Urinary bladder (tissue), 4 donors: ENCODE results near the gene RPL19. TPM values are rescaled to one million over a fixed set of nuclear protein-coding genes. Genes with fewer than 3 reads are reported as not detected.
"Not testable (repeated sequence)": the region's sequence is repeated elsewhere in the genome, so short reads cannot be mapped to it uniquely, and the experiment has no call there.

Source experiments
- DNase-seq: peaks from one replicate; pipeline ENCODE4 v3.0.0-alpha.2; 2015; ENCODE audit errors: extremely low spot score
- H3K27ac ChIP-seq: one replicate; pipeline ENCODE4 v1.5.1; 2013; ENCODE audit warnings: low read depth, mild to moderate bottlenecking, moderate library complexity
- H3K36me3 ChIP-seq: one replicate; pipeline ENCODE4 v1.6.1; 2013; ENCODE audit warnings: mild to moderate bottlenecking, moderate library complexity; ENCODE audit not compliant: insufficient read depth
- H3K4me1 ChIP-seq: one replicate; pipeline ENCODE4 v1.6.1; 2013; ENCODE audit warnings: mild to moderate bottlenecking, moderate library complexity; ENCODE audit not compliant: insufficient read depth
- H3K4me3 ChIP-seq: one replicate; pipeline ENCODE4 v1.5.1; 2013; ENCODE audit warnings: low read depth, low read length
- WGBS: extraction: QIAGEN DNeasy Blood & Tissue Kit; methylation state at CpG from one replicate; pipeline ENCODE4 v1.1.7; 2013; 5-methylcytosine and 5-hydroxymethylcytosine counted together
- polyA plus RNA-seq: library from polyadenylated mRNA; stranded (reverse); fragments of 200-250 nt; gene quantifications from one replicate; pipeline ENCODE4 v1.2.3, GENCODE V29; 2013
- total RNA-seq: library from RNA; depleted of rRNA; stranded (reverse); fragments of >200 nt; gene quantifications from one replicate; pipeline ENCODE4 v1.2.3, GENCODE V29; 2014
- donor health status: healthy with polysubstance abuse.
- donor health status: healthy.

Gene RPL19
- total and polyA plus RNA-seq, 2 donors, result 1,329 to 2,653 TPM

DNA sequence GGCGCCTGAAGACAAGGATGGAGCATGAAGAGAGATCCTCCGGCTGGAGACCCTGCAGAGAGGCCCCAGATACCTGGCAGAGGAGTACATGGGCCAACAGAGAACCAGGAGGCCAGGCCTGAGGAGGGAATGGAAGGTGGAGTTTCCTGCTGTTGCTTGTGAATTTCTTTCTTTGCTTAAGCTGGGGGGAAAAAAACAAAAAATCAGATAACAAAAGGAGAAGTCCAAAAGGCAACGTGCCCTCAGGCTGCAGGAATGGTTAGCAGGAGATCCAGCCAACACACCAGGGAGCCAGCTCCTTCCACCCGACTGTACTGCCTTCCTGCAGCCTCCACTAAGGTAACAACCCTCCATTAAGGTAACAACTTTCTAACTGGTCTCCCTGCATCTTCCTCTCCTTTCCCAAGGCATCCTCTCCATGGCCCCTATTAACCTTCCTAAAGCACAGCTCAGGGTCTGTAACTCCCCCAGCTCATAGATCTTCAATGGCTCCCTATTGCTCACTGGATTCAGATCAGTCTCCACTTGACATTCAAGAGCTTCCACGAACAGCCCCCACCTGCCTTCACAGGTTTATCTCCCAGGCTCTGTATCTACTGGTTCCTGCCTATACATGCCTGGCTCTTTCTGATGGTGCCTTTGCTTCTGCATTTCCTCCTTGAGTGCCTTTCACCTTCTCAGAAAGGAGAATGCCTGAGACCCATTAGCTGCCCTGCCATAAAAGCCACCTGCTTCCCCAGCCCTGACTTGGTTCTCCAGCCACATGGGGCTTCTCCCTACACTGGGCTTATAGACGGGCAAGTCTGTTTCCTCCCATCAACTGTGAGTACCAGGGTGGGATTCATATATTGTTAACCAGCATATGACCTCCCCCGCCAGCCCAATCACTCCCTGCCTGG is 33.4 kb upstream of the RPL19 start:
- no peaks in the 10 kb centered on the region for H3K4me1 ChIP-seq
- no peaks in the 10 kb centered on the region for H3K36me3 ChIP-seq
- H3K4me3 ChIP-seq, result no peak overlapping the region
- WGBS, result 56% methylated on average over 7 of the region's 7 CpGs
- DNase-seq, result no peak
- no peak overlapping the region for H3K27ac ChIP-seq

- Histone ChIP-seq H3K36me3 (no peaks in the 10 kb centered on the region), H3K27ac (no peak overlapping the region), H3K4me3 (no peak overlapping the region), H3K4me1 (no peaks in the 10 kb centered on the region)
- DNase-seq, result no peak
- WGBS, result 22% methylated on average over 2 of the region's 2 CpGs
Measured at GRCh38 chr17:39167476-39167875, 32.6 kb upstream of the RPL19 start.

- WGBS, result 96% methylated on average over 10 of the region's 10 CpGs
- not testable (repeated sequence) for H3K4me1 ChIP-seq, H3K36me3 ChIP-seq, DNase-seq, H3K4me3 ChIP-seq, H3K27ac ChIP-seq
Measured at GRCh38 chr17:39168503-39168902, 31.6 kb upstream of the RPL19 start.

- H3K36me3 ChIP-seq, result no peaks in the 10 kb centered on the region
- H3K27ac ChIP-seq, result no peak overlapping the region
- WGBS, result 84% methylated on average over 14 of the region's 14 CpGs
- no peak for DNase-seq
- no peaks in the 10 kb centered on the region for H3K4me1 ChIP-seq
- no peak overlapping the region for H3K4me3 ChIP-seq
Measured at GRCh38 chr17:39169101-39169500, 31.0 kb upstream of the RPL19 start.

GRCh38 chr17:39169518-39169917 is 30.6 kb upstream of the RPL19 start:
- Histone ChIP-seq H3K4me1 (no peaks in the 10 kb centered on the region), H3K27ac (no peak overlapping the region), H3K36me3 (no peaks in the 10 kb centered on the region), H3K4me3 (no peak overlapping the region)
- no peak for DNase-seq
- 84% methylated on average over 3 of the region's 3 CpGs for WGBS

GRCh38 chr17:39170109-39170508 is 30.0 kb upstream of the RPL19 start:
- DNase-seq, result no peak
- 73% methylated on average over 4 of the region's 4 CpGs for WGBS
- H3K36me3 ChIP-seq, result no peaks in the 10 kb centered on the region
- H3K4me1 ChIP-seq, result no peaks in the 10 kb centered on the region
- H3K27ac ChIP-seq, result no peak overlapping the region
- no peak overlapping the region for H3K4me3 ChIP-seq

- no peak overlapping the region for H3K4me3 ChIP-seq
- 74% methylated on average over 6 of the region's 6 CpGs for WGBS
- no peaks in the 10 kb centered on the region for H3K36me3 ChIP-seq
- no peaks in the 10 kb centered on the region for H3K4me1 ChIP-seq
- no peak for DNase-seq
- H3K27ac ChIP-seq, result no peak overlapping the region
Measured at GRCh38 chr17:39170558-39170957, 29.5 kb upstream of the RPL19 start.

DNA sequence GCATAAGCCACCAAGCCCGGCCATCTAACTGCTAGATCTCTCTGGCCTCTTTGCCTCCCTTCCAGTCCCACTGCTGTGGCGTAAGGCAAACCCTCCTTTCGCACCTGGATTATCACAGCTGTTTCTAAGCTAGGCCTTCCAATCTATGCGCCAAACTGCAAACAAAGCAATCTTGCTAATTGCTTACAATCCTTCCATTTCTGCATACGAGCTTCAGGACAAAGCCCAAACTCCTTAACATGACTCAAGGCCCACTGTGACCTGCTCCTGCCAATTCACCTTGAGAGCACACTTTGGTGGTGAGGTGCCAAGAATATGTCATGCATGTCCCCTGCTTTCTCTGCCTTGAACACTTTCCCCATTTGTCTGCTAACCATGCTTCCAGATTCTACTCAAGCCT is 28.1 kb upstream of the RPL19 start:
- Histone ChIP-seq H3K4me3 (no peak overlapping the region), H3K27ac (no peak overlapping the region), H3K4me1 (no peaks in the 10 kb centered on the region), H3K36me3 (no peaks in the 10 kb centered on the region)
- WGBS, result 84% methylated on average over 5 of the region's 5 CpGs
- DNase-seq, result no peak

- H3K4me3 ChIP-seq, result no peak overlapping the region
- no peaks in the 10 kb centered on the region for H3K36me3 ChIP-seq
- 73% methylated on average over 5 of the region's 5 CpGs for WGBS
- no peaks in the 10 kb centered on the region for H3K4me1 ChIP-seq
- H3K27ac ChIP-seq, result no peak overlapping the region
- no peak for DNase-seq
Measured at GRCh38 chr17:39173080-39173479, 27.0 kb upstream of the RPL19 start.

- 65% methylated on average over 10 of the region's 10 CpGs for WGBS
Measured at GRCh38 chr17:39173526-39174274, 26.4 kb upstream of the RPL19 start.

GRCh38 chr17:39174920-39175694 is 25.0 kb upstream of the RPL19 start:
- DNase-seq, result no peak
- Histone ChIP-seq H3K36me3 (no peaks in the 10 kb centered on the region), H3K4me1 (peaks cover 1% of the 10 kb centered on the region), H3K27ac (no peak overlapping the region), H3K4me3 (no peak overlapping the region)
- WGBS, result 54% methylated on average over 35 of the region's 35 CpGs

More at GRCh38 chr17:39173526-39174274, 26.4 kb upstream of the RPL19 start:
- H3K4me3 ChIP-seq, result no peak overlapping the region
- H3K4me1 ChIP-seq, result peaks cover 1% of the 10 kb centered on the region
- no peak for DNase-seq
- no peak overlapping the region for H3K27ac ChIP-seq
- H3K36me3 ChIP-seq, result no peaks in the 10 kb centered on the region

GRCh38 chr17:39175695-39176093 is 24.4 kb upstream of the RPL19 start:
- Histone ChIP-seq H3K27ac (no peak overlapping the region), H3K4me1 (peaks cover 1% of the 10 kb centered on the region)
- 80% methylated on average over 10 of the region's 10 CpGs for WGBS

GRCh38 chr17:39177256-39177655 is 22.8 kb upstream of the RPL19 start:
- H3K4me1 ChIP-seq, result peaks cover 1% of the 10 kb centered on the region
- H3K36me3 ChIP-seq, result no peaks in the 10 kb centered on the region
- no peak for DNase-seq
- WGBS, result 82% methylated on average over 12 of the region's 12 CpGs
- H3K27ac ChIP-seq, result no peak overlapping the region
- no peak overlapping the region for H3K4me3 ChIP-seq

More at GRCh38 chr17:39175695-39176093, 24.4 kb upstream of the RPL19 start:
- Histone ChIP-seq H3K4me3 (no peak overlapping the region), H3K36me3 (no peaks in the 10 kb centered on the region)
- no peak for DNase-seq
